Fibroblast of skin of scalp (primary cell): ENCODE data around the gene PRKAR1A.

Experiments
- DNase-seq: peaks from one replicate; pipeline ENCODE4 v3.0.0-alpha.2; 2013

The PRKAR1A gene

DNA sequence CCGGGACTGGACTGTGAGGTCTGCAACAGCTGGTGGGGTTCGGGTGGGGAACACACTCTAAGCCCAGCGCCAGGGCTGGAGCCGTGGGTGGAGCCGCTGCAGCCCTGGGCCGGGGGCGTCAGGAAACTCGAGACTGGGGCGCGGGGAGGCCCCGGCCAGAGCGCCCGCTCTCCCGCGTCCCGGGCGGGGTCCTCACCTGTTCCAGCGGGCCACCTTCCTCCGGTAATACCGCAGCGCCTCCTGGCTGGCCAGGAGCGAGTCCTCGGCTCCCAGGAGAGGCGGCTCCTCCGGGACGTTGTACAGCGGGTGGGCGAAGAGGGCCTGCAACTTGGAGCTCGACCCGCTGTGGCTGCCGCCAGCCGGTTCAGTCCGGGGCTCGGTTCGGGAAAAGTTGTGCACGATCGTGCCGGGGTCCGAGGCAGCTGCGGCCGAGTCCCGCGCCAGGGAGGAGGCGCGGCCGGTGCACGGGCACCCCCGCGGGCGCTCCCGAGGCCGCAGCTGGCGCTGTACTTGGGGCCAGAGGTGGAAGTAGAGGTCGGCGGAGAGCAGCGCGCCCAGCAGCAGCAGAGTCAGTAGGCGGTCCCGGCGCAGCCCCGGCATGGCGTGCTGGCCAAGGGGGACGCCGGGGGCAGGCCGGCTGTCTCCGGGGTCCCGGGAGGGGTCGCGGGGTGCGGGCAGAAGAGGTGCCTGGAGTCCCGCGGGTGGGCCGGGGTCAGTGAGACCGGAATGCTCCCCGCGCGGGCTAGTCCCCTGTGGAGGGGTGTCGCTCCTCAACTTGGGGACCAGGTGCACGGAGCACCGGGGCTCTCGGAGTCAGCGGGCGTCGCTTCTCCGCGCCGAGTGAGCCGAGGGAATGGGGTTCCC is 88.1 kb downstream of the PRKAR1A start:
- no peak for DNase-seq
